SK-N-SH (cell line): Measurements from ENCODE around the gene ANKEF1. TPM values are rescaled to one million over a fixed set of nuclear protein-coding genes. Genes with fewer than 3 reads are reported as not detected.

Experiments
- CTCF ChIA-PET: fragments of 300-600, 350-600 bp; formaldehyde crosslinking; extraction: SDS; loops from one replicate; lab custom pipeline; 2021; lab: Yijun Ruan, JAX
- POLR2A ChIA-PET: fragments of 350-600 bp; sonication (Branson Sonifier 250); formaldehyde crosslinking; extraction: SDS; loops from one replicate; lab custom pipeline; 2020; ENCODE audit warnings: antibody characterized with exemption, inconsistent platforms; lab: Yijun Ruan, JAX
- DNase-seq: peaks from one replicate; pipeline ENCODE4 v3.0.0; 2012
- H2AFZ ChIP-seq: fragments of 200-600 bp; sonication (generic); 2 replicates; pipeline ENCODE4 v1.8.1; 2016; ENCODE audit warnings: antibody characterized with exemption, mild to moderate bottlenecking, low read depth
- H3F3A ChIP-seq: fragments of 200-600 bp; sonication (generic); replicated peaks from 2 replicates; pipeline ENCODE3; 2016; ENCODE audit warnings: antibody characterized with exemption, mild to moderate bottlenecking; ENCODE audit not compliant: insufficient read depth
- H3K27ac ChIP-seq, 2 experiments: fragments of 200-500 bp in 1 of 2; fragments of 200-600 bp in 1 of 2; sonication (Bioruptor generic) in 1 of 2; sonication (generic), shearing (Covaris generic) in 1 of 2; 2 replicates each; pipeline versions ENCODE4 v1.5.1 to v1.6.1; 2014 to 2016; ENCODE audit warnings: low read depth in 2 of 2, inconsistent platforms in 1 of 2, low read length in 1 of 2, mild to moderate bottlenecking in 1 of 2, mixed read lengths in 1 of 2
- H3K27me3 ChIP-seq: fragments of 200-600 bp; sonication (generic), shearing (Covaris generic); 2 replicates; pipeline ENCODE4 v1.6.1; 2016; ENCODE audit warnings: mixed run types; ENCODE audit not compliant: insufficient read depth
- H3K36me3 ChIP-seq, 2 experiments: fragments of 200-500 bp in 1 of 2; fragments of 200-600 bp in 1 of 2; sonication (Bioruptor generic) in 1 of 2; sonication (generic) in 1 of 2; replicated peaks in 1 of 2; 2 replicates each; pipeline versions ENCODE3 to v1.5.1; 2014 to 2016; ENCODE audit warnings: low read length in 1 of 2, mild to moderate bottlenecking in 1 of 2; ENCODE audit not compliant: insufficient read depth in 2 of 2, control insufficient read depth in 1 of 2
- H3K4me1 ChIP-seq, 2 experiments: fragments of 200-500 bp in 1 of 2; fragments of 200-600 bp in 1 of 2; sonication (Bioruptor generic) in 1 of 2; sonication (generic), shearing (Covaris generic) in 1 of 2; 2 replicates each; pipeline versions ENCODE4 v1.5.1 to v1.6.1; 2014 to 2016; ENCODE audit warnings: low read depth in 1 of 2, low read length in 1 of 2, mixed run types in 1 of 2; ENCODE audit not compliant: insufficient read depth in 2 of 2, control insufficient read depth in 1 of 2
- H3K4me2 ChIP-seq: fragments of 200-600 bp; sonication (generic), shearing (Covaris generic); 2 replicates; pipeline ENCODE4 v1.6.1; 2017; ENCODE audit warnings: mixed run types
- H3K4me3 ChIP-seq, 2 experiments: fragments of 200-500 bp in 1 of 2; fragments of 200-600 bp in 1 of 2; sonication (Bioruptor generic) in 1 of 2; sonication (generic), shearing (Covaris generic) in 1 of 2; 2 replicates each; pipeline versions ENCODE4 v1.5.1 to v1.8.1; 2014 to 2016; ENCODE audit warnings: low read depth in 2 of 2, inconsistent platforms in 1 of 2, low read length in 1 of 2, mild to moderate bottlenecking in 1 of 2, mixed read lengths in 1 of 2, moderate library complexity in 1 of 2
- H3K79me2 ChIP-seq: fragments of 200-600 bp; sonication (generic); 2 replicates; pipeline ENCODE4 v1.8.1; 2017; ENCODE audit warnings: mild to moderate bottlenecking; ENCODE audit not compliant: insufficient read depth
- H3K9ac ChIP-seq: fragments of 200-600 bp; sonication (generic); 2 replicates; pipeline ENCODE4 v1.6.1; 2017; ENCODE audit warnings: mixed run types
- H3K9me2 ChIP-seq: fragments of 200-600 bp; sonication (generic); 2 replicates; pipeline ENCODE4 v1.6.1; 2017; ENCODE audit warnings: mixed run types
- H3K9me3 ChIP-seq: fragments of 200-600 bp; sonication (generic); 2 replicates; pipeline ENCODE4 v1.6.1; 2017; ENCODE audit warnings: mixed run types, mild to moderate bottlenecking, moderate library complexity
- H4K20me1 ChIP-seq: fragments of 200-600 bp; sonication (generic); 2 replicates; pipeline ENCODE4 v1.6.1; 2017; ENCODE audit warnings: mild to moderate bottlenecking, mixed run types; ENCODE audit not compliant: insufficient read depth
- CHD2 ChIP-seq: fragments of 150-350 bp; IDR thresholded peaks from 2 replicates; pipeline ENCODE4 v1.6.1; 2018; ENCODE audit warnings: low read length; ENCODE audit not compliant: partially characterized antibody
- FOXM1 ChIP-seq: IDR thresholded peaks from 2 replicates; pipeline ENCODE4 v1.4.0; 2012; ENCODE audit warnings: low read depth, mild to moderate bottlenecking
- JUND ChIP-seq: IDR thresholded peaks from 2 replicates; pipeline ENCODE4 v1.4.0; 2012
- MAX ChIP-seq: IDR thresholded peaks from 2 replicates; pipeline ENCODE4 v1.4.0; 2012; ENCODE audit warnings: low read depth
- MEF2A ChIP-seq: IDR thresholded peaks from 2 replicates; pipeline ENCODE4 v1.4.0; 2012; ENCODE audit warnings: low read depth, borderline replicate concordance
- WGBS: methylation state at CpG from one replicate; pipeline ENCODE4 v1.1.6; 2017; ENCODE audit warnings: low lambda C conversion rate; 5-methylcytosine and 5-hydroxymethylcytosine counted together
- polyA plus RNA-seq, 3 experiments: library from polyadenylated mRNA; depleted of rRNA; stranded (reverse); fragments of >200 nt; gene quantifications; 2 replicates each; pipeline ENCODE4 v1.2.3, GENCODE V29; 2012
- small RNA-seq, 7 experiments: library from RNA; depleted of rRNA; stranded (forward); fragments of <200 nt; gene quantifications; one replicate each; pipeline ENCODE3, GENCODE V24; 2012

ANKEF1 gene
- polyA plus RNA-seq, 1 of the 3 experiments (the other 2 are of a cell fraction) = 2.3 TPM

GRCh38 chr20:10094566-10095173 lies 59.9 kb downstream of the ANKEF1 start (continued):
- no peak for TF ChIP-seq FOXM1

- no peak for DNase-seq
- no peak overlapping the region for H2AFZ ChIP-seq
- no peaks in the 10 kb centered on the region for H4K20me1 ChIP-seq
- no peak overlapping the region for H3K4me2 ChIP-seq
- H3K9me2 ChIP-seq = no peaks in the 10 kb centered on the region
- POLR2A ChIA-PET = no interaction called here
- no peaks in the 10 kb centered on the region for H3K79me2 ChIP-seq
- 95% methylated on average over 3 of the region's 3 CpGs for WGBS
- no peak overlapping the region for H3K4me3 ChIP-seq
- H3K9me3 ChIP-seq = no peaks in the 10 kb centered on the region
- no peak overlapping the region for H3K27ac ChIP-seq
- H3K9ac ChIP-seq = no peak overlapping the region
- H3K4me1 ChIP-seq = peaks cover 4 to 11% of the 10 kb centered on the region in 2 experiments; a peak in 1 of 4 replicates
- TF ChIP-seq CHD2 = no peak
- TF ChIP-seq JUND = no peak
- no peak for TF ChIP-seq MEF2A
- TF ChIP-seq MAX = no peak
- TF ChIP-seq, all 33 proteins: peak for 0
- H3K27me3 ChIP-seq = no peaks in the 10 kb centered on the region
- CTCF ChIA-PET = interaction anchor here (0.8 to 0.9 kb wide), 2 partner anchors 19 to 119 kb away, joined by 3 read pairs; no protein-coding TSS in a partner anchor
- H3K36me3 ChIP-seq = no peaks in the 10 kb centered on the region
- H3F3A ChIP-seq = no peaks in the 10 kb centered on the region
Measured at GRCh38 chr20:10096790-10097189, 62.0 kb downstream of the ANKEF1 start.

- Histone ChIP-seq H3K27ac (peak overlapping the region in 1 of 2 experiments; percentile 34; a peak in 1 of 4 replicates), H3F3A (no peaks in the 10 kb centered on the region), H3K36me3 (no peaks in the 10 kb centered on the region)
- TF ChIP-seq CHD2 = no peak
- TF ChIP-seq, all 33 proteins: peak for 0
- Histone ChIP-seq H3K27me3 (no peaks in the 10 kb centered on the region), H3K4me1 (no peaks in the 10 kb centered on the region; a peak in 1 of 4 replicates), H3K9me3 (0 out of 2 replicates have a peak, but pooled peaks cover 10% of the 10 kb centered on the region), H2AFZ (no peak overlapping the region), H4K20me1 (no peaks in the 10 kb centered on the region), H3K9ac (no peak overlapping the region), H3K9me2 (no peaks in the 10 kb centered on the region), H3K79me2 (no peaks in the 10 kb centered on the region), H3K4me2 (no peak overlapping the region), H3K4me3 (no peak overlapping the region)
- POLR2A ChIA-PET = no interaction called here
- DNase-seq = no peak
- CTCF ChIA-PET = interaction anchor here (0.8 to 3.7 kb wide), 6 partner anchors 11 to 495 kb away, joined by 3 to 24 read pairs (median 4); no protein-coding TSS in a partner anchor
Measured at GRCh38 chr20:10105046-10105445, 70.3 kb downstream of the ANKEF1 start.

Small RNAs within 50 kb of the gene (small RNA-seq; reads per million reads assigned to genes)
- gene RF00017 = 0 reads per million in 7 experiments

Other genes starting within 250 kb of the ANKEF1 start
- 0.03 and 0.06 TPM in 2 replicates for gene PAK5, start 195.9 kb upstream of the ANKEF1 start, polyA plus RNA-seq (2012; rRNA removed)
- 42.4 and 46.0 TPM in 2 replicates for gene SNAP25, start 183.8 kb downstream of the ANKEF1 start, polyA plus RNA-seq (2012; rRNA removed)